ENCODE measurements around the gene PDE4B. TPM values are rescaled to one million over a fixed set of nuclear protein-coding genes. Genes with fewer than 3 reads are reported as not detected.

Gene PDE4B
- total and polyA plus RNA-seq, 2 of the 13 experiments (the other 11 are each of a cell fraction or from before 2014, with no cell fraction given), result not detected

GRCh38 chr1:66210635-66211244, 418.0 kb downstream of the PDE4B start:
- Histone ChIP-seq H3K27ac (ENCODE audit: extremely low read length, insufficient read depth, low read length) (no peak overlapping the region), H3K4me2 (ENCODE audit: low read depth, low read length) (no peak overlapping the region), H3K36me3 (replicated peaks in 1 of 2; ENCODE audit: control insufficient read depth in 1 of 2, insufficient read depth in 2 of 2, low read length in 2 of 2) (no peaks in the 10 kb centered on the region), H3K27me3 (ENCODE audit: control insufficient read depth in 1 of 2, insufficient read depth in 2 of 2, low read length in 2 of 2) (no peaks in the 10 kb centered on the region), H3K9me3 (ENCODE audit: low read length) (peaks cover 5% of the 10 kb centered on the region; the same call in 1 of the 2 replicates), H3K4me1 (ENCODE audit: insufficient read depth, low read length) (no peaks in the 10 kb centered on the region), H3K4me3 (replicated peaks in 1 of 3; ENCODE audit: insufficient read depth in 1 of 3, low read depth in 2 of 3, low read length in 3 of 3) (no peak overlapping the region), H3K79me2 (ENCODE audit: insufficient read depth, low read length) (no peaks in the 10 kb centered on the region), H2AFZ (ENCODE audit: low read length) (no peak overlapping the region), H4K20me1 (ENCODE audit: insufficient read depth, low read length) (no peaks in the 10 kb centered on the region), H3K9ac (ENCODE audit: insufficient read depth, low read depth, low read length) (no peak overlapping the region)
- FAIRE-seq, result no peak
- ATAC-seq, result no peak
- in situ Hi-C loops (cut with HindIII; ENCODE audit: extremely low pct_ligation_motif_present, low pct_unique_long_range_greater_than_20kb) (no loop called here), intact Hi-C loops (cut with micrococcal nuclease; ENCODE audit: unreplicated experiment) (no loop called here)
- no TSS peak for BruUV-seq (replicated peaks)
- 12% methylated on average over 4 of the region's 4 CpGs for WGBS (ENCODE audit: low lambda C conversion rate)
- POLR2A ChIA-PET, result no interaction called here
- no peak for DNase-seq (ENCODE audit: low spot score)
- CTCF ChIA-PET (ENCODE audit: low intra/inter-chr PET ratio, low total read pairs), result no interaction called here
- TF ChIP-seq HIC2 (CRISPR knock-in tag; IDR thresholded peaks at IDR 0.05; ENCODE audit: low read depth) (no peak), U2AF1 (optimal IDR thresholded peaks at IDR 0.05; ENCODE audit: low read depth, low read length) (no peak), ZNF205 (CRISPR knock-in tag; IDR thresholded peaks at IDR 0.05) (no peak), PTBP1 (IDR thresholded peaks at IDR 0.05; ENCODE audit: low read depth, low read length, poor library complexity, severe bottlenecking) (no peak), SNAI1 (CRISPR knock-in tag; IDR thresholded peaks at IDR 0.05; ENCODE audit: borderline replicate concordance) (no peak), FIP1L1 (IDR thresholded peaks at IDR 0.05; ENCODE audit: borderline replicate concordance, insufficient read depth, low read depth, low read length) (no peak), DNMT3B (CRISPR knock-in tag; conservative IDR thresholded peaks at IDR 0.05) (no peak), FLYWCH1 (CRISPR knock-in tag; IDR thresholded peaks at IDR 0.05) (no peak), GPN1 (CRISPR knock-in tag; IDR thresholded peaks at IDR 0.05; ENCODE audit: borderline replicate concordance) (no peak), ZNF343 (CRISPR knock-in tag; IDR thresholded peaks at IDR 0.05) (no peak), TRIM22 (IDR thresholded peaks at IDR 0.05) (no peak), BCLAF1 (IDR thresholded peaks at IDR 0.05) (no peak), MTF1 (CRISPR knock-in tag; IDR thresholded peaks at IDR 0.05) (no peak), TRIM24 (CRISPR knock-in tag; IDR thresholded peaks at IDR 0.05) (no peak), ZNF460 (CRISPR knock-in tag; IDR thresholded peaks at IDR 0.05; ENCODE audit: borderline replicate concordance) (no peak)

Data from HepG2 (cell line).